Upper lobe of left lung (tissue), 6 donors: ENCODE data around the gene ATP6V1C2. TPM values are rescaled to one million over a fixed set of nuclear protein-coding genes. Genes with fewer than 3 reads are reported as not detected.
"Not testable (repeated sequence)": the region's sequence is repeated elsewhere in the genome, so short reads cannot be mapped to it uniquely, and the experiment has no call there.

Experiments
- ATAC-seq, 2 donors: fragments of 200-7000 bp; cut with Tn5 transposase; one replicate each; pipeline ENCODE4 v1.9.1; 2022; ENCODE audit warnings: mild to moderate bottlenecking in 2 of 2, moderate library complexity in 2 of 2; ENCODE audit not compliant: low FRiP score in 2 of 2
- DNase-seq, 2 donors: peaks; one replicate each; pipeline ENCODE4 v3.0.0-alpha.2; 2019 to 2020
- H3K27ac ChIP-seq, 4 donors: fragments of 200-600 bp; sonication (generic); one replicate each; pipeline ENCODE4 v1.5.1; 2016 to 2019
- H3K27me3 ChIP-seq, 4 donors: fragments of 200-600 bp; sonication (generic); one replicate each; pipeline ENCODE4 v1.5.1; 2017 to 2019
- H3K36me3 ChIP-seq, 4 donors: fragments of 200-600 bp; sonication (generic); one replicate each; pipeline ENCODE4 v1.5.1; 2016 to 2019
- H3K4me1 ChIP-seq, 4 donors: fragments of 200-600 bp; sonication (generic); one replicate each; pipeline ENCODE4 v1.5.1; 2018 to 2019
- H3K4me3 ChIP-seq, 4 donors: fragments of 200-600 bp; sonication (generic); one replicate each; pipeline ENCODE4 v1.5.1; 2017 to 2019; ENCODE audit warnings: mild to moderate bottlenecking in 2 of 4, moderate library complexity in 1 of 4
- H3K9me3 ChIP-seq, 4 donors: fragments of 200-600 bp; sonication (generic); one replicate each; pipeline ENCODE4 v1.5.1; 2018 to 2019
- CTCF ChIP-seq, 6 experiments: fragments of 450-650 bp in 4 of 6; fragments of 200-600 bp in 2 of 6; sonication (generic) in 2 of 6; IDR thresholded peaks; one replicate each; pipeline ENCODE4 v1.5.1; 2016 to 2019; ENCODE audit warnings: antibody characterized with exemption in 6 of 6
- EP300 ChIP-seq, 4 donors: sonication (generic); formaldehyde crosslinking; IDR thresholded peaks; one replicate each; pipeline ENCODE4 v1.5.1; 2017; ENCODE audit warnings: antibody characterized with exemption in 4 of 4, control low read depth in 2 of 4
- POLR2A ChIP-seq, 4 donors: fragments of 450-650 bp; IDR thresholded peaks; one replicate each; pipeline ENCODE4 v1.5.1; 2016 to 2017; ENCODE audit warnings: antibody characterized with exemption in 4 of 4, mild to moderate bottlenecking in 2 of 4
- POLR2AphosphoS5 ChIP-seq, 2 donors: sonication (generic); formaldehyde crosslinking; IDR thresholded peaks; one replicate each; pipeline ENCODE4 v1.5.1; 2017; ENCODE audit warnings: antibody characterized with exemption in 2 of 2
- WGBS, 2 donors: methylation state at CpG; one replicate each; pipeline ENCODE4 v1.1.5; 2017 to 2018; 5-methylcytosine and 5-hydroxymethylcytosine counted together
- total RNA-seq, 6 donors: library from RNA; depleted of rRNA in 4 of 6; stranded (reverse); fragments of >200 nt in 4 of 6; gene quantifications; one replicate each; pipeline versions ENCODE4 v1.1.0 to v1.2.1, GENCODE V29; 2016 to 2021
- donor health status: DM: no; HTN: no; CAD: no; lungs with moderate emphysema.
- donor health status: DM: no; HTN: yes; CAD: no; lungs with severe emphysema.

The ATP6V1C2 gene
- total RNA-seq, 6 donors from 2014 or later: 0.81 to 92.2 (median 2.4) TPM

- no peak for DNase-seq
- Histone ChIP-seq H3K4me3 (no peak overlapping the region), H3K36me3 (no peaks in the 10 kb centered on the region), H3K9me3 (no peaks in the 10 kb centered on the region), H3K27ac (no peak overlapping the region), H3K27me3 (no peaks in the 10 kb centered on the region), H3K4me1 (peaks cover 0 to 7% (median 5%) of the 10 kb centered on the region in 4 donors)
- 63 to 66% methylated on average over 5 of the region's 5 CpGs for WGBS, 2 donors
- ATAC-seq: no peak
- TF ChIP-seq CTCF (IDR thresholded peaks at IDR 0.05): peak in 1 of 6 experiments; percentile 9
- no peak for TF ChIP-seq EP300 (IDR thresholded peaks at IDR 0.05)
Observed at GRCh38 chr2:10817413-10817812, 96.0 kb downstream of the ATP6V1C2 start.

GRCh38 chr2:10818305-10818704 is 96.9 kb downstream of the ATP6V1C2 start:
- not testable (repeated sequence) for H3K4me1 ChIP-seq, H3K4me3 ChIP-seq, H3K27me3 ChIP-seq, DNase-seq, H3K36me3 ChIP-seq, H3K9me3 ChIP-seq, H3K27ac ChIP-seq, ATAC-seq
- WGBS, 2 donors: 72 to 93% methylated on average over 3 of the region's 3 CpGs

GRCh38 chr2:10818984-10819383 is 97.6 kb downstream of the ATP6V1C2 start:
- no peak for TF ChIP-seq EP300 (IDR thresholded peaks at IDR 0.05)
- peaks cover 0 to 2% (median 0%) of the 10 kb centered on the region in 4 donors for H3K4me1 ChIP-seq
- H3K27ac ChIP-seq: no peak overlapping the region
- DNase-seq (no peak), ATAC-seq (no peak)
- no peak overlapping the region for H3K4me3 ChIP-seq
- H3K9me3 ChIP-seq: no peaks in the 10 kb centered on the region
- 48 to 61% methylated on average over 3 of the region's 3 CpGs for WGBS, 2 donors
- no peaks in the 10 kb centered on the region for H3K36me3 ChIP-seq
- H3K27me3 ChIP-seq: no peaks in the 10 kb centered on the region

GRCh38 chr2:10819714-10820314 is 98.4 kb downstream of the ATP6V1C2 start:
- no peak for DNase-seq
- H3K27ac ChIP-seq: no peak overlapping the region
- ATAC-seq: no peak
- H3K4me3 ChIP-seq: no peak overlapping the region
- H3K36me3 ChIP-seq: no peaks in the 10 kb centered on the region
- peaks cover 0 to 2% (median 0%) of the 10 kb centered on the region in 4 donors for H3K4me1 ChIP-seq
- no peak for TF ChIP-seq POLR2A (IDR thresholded peaks at IDR 0.05)
- TF ChIP-seq CTCF (IDR thresholded peaks at IDR 0.05): no peak
- no peak for TF ChIP-seq EP300 (IDR thresholded peaks at IDR 0.05)
- TF ChIP-seq POLR2AphosphoS5 (IDR thresholded peaks at IDR 0.05): no peak
- no peaks in the 10 kb centered on the region for H3K27me3 ChIP-seq
- H3K9me3 ChIP-seq: no peaks in the 10 kb centered on the region
- WGBS, 2 donors: 92 to 95% methylated on average over 12 of the region's 12 CpGs

- 63 to 68% methylated on average over 7 to 8 of the region's 8 CpGs for WGBS, 2 donors
- no peak for ATAC-seq
Observed at GRCh38 chr2:10820562-10820961, 99.1 kb downstream of the ATP6V1C2 start.

More at GRCh38 chr2:10820562-10820961, 99.1 kb downstream of the ATP6V1C2 start:
- DNase-seq: peak in 1 of 2 donors; percentile 52
- TF ChIP-seq CTCF (IDR thresholded peaks at IDR 0.05) (no peak), POLR2A (IDR thresholded peaks at IDR 0.05) (no peak), EP300 (IDR thresholded peaks at IDR 0.05) (no peak), POLR2AphosphoS5 (IDR thresholded peaks at IDR 0.05) (no peak)
- H3K4me1 ChIP-seq: peaks cover 0 to 2% (median 0%) of the 10 kb centered on the region in 4 donors
- H3K9me3 ChIP-seq: no peaks in the 10 kb centered on the region
- H3K27ac ChIP-seq: no peak overlapping the region
- H3K4me3 ChIP-seq: no peak overlapping the region
- no peaks in the 10 kb centered on the region for H3K27me3 ChIP-seq
- no peaks in the 10 kb centered on the region for H3K36me3 ChIP-seq
